ENCODE measurements around the gene ELMO1.
"Not testable (repeated sequence)": the region's sequence is repeated elsewhere in the genome, so short reads cannot be mapped to it uniquely, and the experiment has no call there.

Gene ELMO1

DNA sequence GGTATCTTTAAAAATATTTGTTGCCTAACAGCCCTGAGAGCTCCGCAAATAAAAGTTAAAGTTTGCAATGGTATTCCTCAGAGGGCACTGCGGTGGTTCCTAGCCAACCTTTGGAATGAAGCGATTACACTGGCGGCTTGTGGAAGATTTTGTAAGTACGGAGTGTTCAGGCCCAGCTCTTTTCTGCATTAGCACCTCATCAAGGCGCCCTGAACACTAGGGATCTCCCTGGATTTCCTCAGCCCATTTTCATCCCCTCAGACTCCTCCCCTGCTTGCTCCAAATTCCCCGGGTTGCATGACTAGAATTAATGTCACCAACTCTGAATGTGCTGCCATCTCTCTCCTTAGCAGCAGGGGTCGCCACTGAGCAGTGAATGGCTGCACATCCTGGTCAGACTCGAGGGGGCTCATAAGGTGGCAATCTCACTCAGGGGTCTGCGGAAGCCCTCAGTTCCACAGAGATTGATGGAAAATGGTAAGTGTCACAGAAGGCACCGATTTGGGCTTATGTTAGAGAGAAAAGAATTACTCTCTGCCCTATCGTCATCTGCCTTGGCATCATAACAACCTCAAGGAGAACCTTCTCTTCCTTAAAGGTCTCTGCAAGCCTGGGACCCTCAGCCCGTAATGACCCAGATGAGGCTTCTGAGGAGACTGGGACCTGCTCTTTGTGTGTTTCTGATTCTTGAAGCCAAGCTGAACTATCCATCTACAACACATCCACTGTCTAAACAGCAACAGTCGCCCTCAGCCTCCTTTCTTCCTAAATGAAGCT lies 461.5 kb downstream of the ELMO1 start:
- DNase-seq = no peak

GRCh38 chr7:36986511-36986933 lies 462.1 kb downstream of the ELMO1 start:
- DNase-seq = no peak

- no peak for DNase-seq
These were observed 462.7 kb downstream of the ELMO1 start for GRCh38 chr7:36985866-36986400.

GRCh38 chr7:36985316-36985715 lies 463.3 kb downstream of the ELMO1 start:
- no peak for DNase-seq

- DNase-seq = no peak
These were observed 463.9 kb downstream of the ELMO1 start for GRCh38 chr7:36984710-36985312.

DNA sequence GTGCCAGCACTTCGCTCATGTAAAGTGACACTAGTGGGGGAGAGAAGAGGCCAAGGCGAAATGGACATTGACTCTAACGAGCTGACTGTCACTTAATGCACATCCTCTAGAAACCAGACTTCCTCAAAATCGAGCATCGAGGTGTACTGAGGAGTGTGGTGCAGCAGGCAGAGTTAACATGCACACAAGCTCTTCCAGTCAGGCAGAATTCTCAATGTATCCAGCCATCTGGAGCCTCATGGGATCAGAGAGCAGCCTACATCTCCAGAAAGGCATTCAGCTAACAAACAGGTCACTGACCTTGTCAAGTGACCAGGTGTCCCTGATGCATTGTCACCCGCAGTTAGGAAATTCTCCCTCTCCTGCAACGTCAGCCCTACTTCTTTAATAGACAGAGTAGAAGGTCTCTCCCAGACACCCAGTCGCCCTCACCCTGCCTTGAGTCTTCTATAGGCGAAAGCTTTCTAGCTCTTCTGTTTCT lies 464.6 kb downstream of the ELMO1 start:
- no peak for DNase-seq

GRCh38 chr7:36982766-36983165 lies 465.9 kb downstream of the ELMO1 start:
- DNase-seq = no peak

DNA sequence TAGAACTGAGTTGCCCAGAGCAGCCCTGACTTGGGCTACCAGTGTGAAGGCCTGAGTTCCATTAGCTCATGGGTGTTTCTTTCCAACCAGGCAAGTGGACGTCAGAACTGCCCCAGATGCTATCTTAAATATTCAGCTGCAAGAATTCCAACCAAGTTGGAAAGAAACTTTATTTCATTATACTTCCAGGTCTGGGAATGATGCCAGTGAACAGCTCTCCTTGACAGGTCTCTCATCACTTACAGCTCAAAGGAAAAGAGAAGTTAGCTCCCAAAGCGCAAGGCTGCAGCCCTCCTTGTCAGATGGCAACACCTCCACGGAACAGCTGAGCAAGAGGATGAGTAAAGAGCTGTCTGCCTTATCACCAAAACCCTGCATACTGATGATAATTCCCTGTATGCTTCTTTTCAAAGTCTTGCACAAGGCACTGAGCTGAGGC lies 468.8 kb downstream of the ELMO1 start:
- DNase-seq = no peak

- DNase-seq = no peak
These were observed 470.2 kb downstream of the ELMO1 start for GRCh38 chr7:36978461-36978860.

- DNase-seq = no peak
These were observed 470.8 kb downstream of the ELMO1 start for GRCh38 chr7:36977878-36978277.

- not testable (repeated sequence) for DNase-seq
These were observed 475.1 kb downstream of the ELMO1 start for GRCh38 chr7:36973534-36973933.

GRCh38 chr7:36972140-36972518 lies 476.5 kb downstream of the ELMO1 start:
- DNase-seq = no peak

DNA sequence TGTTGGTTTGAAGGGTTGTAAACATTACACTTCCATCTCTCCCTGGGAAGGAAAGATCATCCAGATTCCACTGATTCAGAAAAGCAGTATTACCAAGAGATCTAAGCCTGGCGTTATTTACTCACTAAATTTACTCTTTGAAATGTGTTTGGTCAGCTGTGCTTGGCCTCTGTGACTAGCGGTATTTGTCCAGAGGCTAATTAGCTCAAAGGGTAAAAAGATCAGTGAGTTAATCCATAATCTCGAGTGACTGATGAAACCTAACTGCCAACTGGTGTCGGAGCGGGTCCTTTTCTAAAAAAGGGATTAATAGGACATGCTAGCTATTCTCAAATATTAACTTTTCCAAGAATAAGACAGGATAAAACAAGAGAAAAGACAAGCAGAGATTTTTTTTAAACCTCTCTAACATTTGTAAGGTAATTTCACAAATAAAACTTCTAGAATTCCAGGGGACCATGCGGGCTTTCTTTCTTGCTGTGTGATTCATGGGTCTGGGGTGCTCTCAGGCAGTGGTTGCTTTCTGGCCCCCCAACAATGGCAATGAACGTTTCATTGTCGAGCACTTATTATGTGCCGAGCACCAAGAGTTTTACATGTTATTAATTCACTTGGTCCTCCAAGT lies 477.0 kb downstream of the ELMO1 start:
- DNase-seq = no peak

- DNase-seq = no peak
These were observed 477.8 kb downstream of the ELMO1 start for GRCh38 chr7:36970551-36971514.

GRCh38 chr7:36969376-36969775 lies 479.3 kb downstream of the ELMO1 start:
- no peak for DNase-seq

- DNase-seq = peak; percentile 52
These were observed 481.3 kb downstream of the ELMO1 start for GRCh38 chr7:36967387-36967786.

- no peak for DNase-seq
These were observed 482.0 kb downstream of the ELMO1 start for GRCh38 chr7:36966636-36967035.

DNA sequence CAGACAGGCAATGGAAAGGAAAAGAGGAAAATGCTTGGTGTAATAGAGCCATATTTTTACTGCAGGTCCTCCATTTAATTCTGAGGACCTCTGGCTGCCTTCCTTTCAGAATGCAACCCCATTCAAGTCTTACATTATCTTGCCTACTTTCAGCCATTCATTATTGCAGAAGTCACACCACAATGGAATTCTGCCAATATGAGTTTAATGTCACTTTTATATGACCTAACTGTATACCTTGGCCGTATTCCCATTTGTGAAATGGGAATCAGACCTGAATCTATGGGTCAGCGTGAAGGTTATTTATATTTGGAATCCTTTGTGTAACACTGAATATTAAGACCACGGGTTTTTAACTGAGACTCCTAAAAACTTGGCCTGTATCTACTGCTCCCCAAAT lies 482.6 kb downstream of the ELMO1 start:
- no peak for DNase-seq

- DNase-seq = no peak
These were observed 483.0 kb downstream of the ELMO1 start for GRCh38 chr7:36965625-36966024.

GRCh38 chr7:36964297-36964696 lies 484.4 kb downstream of the ELMO1 start:
- no peak for DNase-seq

DNA sequence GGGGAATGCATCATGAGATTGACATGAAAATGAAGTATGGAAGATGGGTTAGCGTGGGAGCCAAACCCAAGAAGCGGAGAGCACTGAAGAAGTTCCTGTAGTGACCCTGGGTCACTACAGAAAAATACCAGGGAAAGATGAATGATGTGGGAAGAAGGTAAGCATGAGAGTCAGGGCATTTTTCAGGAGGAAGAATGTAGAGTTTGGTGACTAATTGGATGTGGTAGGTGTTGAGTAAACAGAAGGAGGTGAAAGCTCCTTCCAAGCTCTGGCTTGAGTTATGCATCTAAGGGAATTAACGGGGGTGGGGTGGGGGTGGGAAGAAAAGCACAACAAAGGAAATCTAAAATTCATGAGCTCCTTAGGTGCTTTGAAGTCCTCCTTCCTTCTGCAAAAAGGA lies 486.3 kb downstream of the ELMO1 start:
- DNase-seq = no peak

GRCh38 chr7:36961693-36962092 lies 487.0 kb downstream of the ELMO1 start:
- no peak for DNase-seq

GRCh38 chr7:36961097-36961496 lies 487.6 kb downstream of the ELMO1 start:
- no peak for DNase-seq
